Psoas muscle (tissue), 8 donors: ENCODE results near the gene SNRNP25. TPM values are rescaled to one million over a fixed set of nuclear protein-coding genes. Genes with fewer than 3 reads are reported as not detected.
A peak's percentile ranks its signal among the peaks of the same experiment; 100 is the strongest.
"Not testable (repeated sequence)": the region's sequence is repeated elsewhere in the genome, so short reads cannot be mapped to it uniquely, and the experiment has no call there.

Source experiments
- ATAC-seq, 4 donors: fragments of 200-7000 bp; cut with Tn5 transposase; one replicate each; pipeline ENCODE4 v1.9.1; 2020; ENCODE audit warnings: moderate library complexity in 3 of 4, mild to moderate bottlenecking in 2 of 4
- DNase-seq, 2 donors: peaks; one replicate each; pipeline ENCODE4 v3.0.0-alpha.2; 2020
- H3K27ac ChIP-seq: fragments of 200-600 bp; one replicate; pipeline ENCODE4 v1.8.0; 2022
- H3K27me3 ChIP-seq, 3 donors: fragments of 200-600 bp in 1 of 3; one replicate each; pipeline versions ENCODE4 v1.6.1 to v1.8.0; 2013 to 2022; ENCODE audit warnings: low read length in 2 of 3, mild to moderate bottlenecking in 2 of 3, moderate library complexity in 1 of 3; ENCODE audit not compliant: insufficient read depth in 3 of 3
- H3K36me3 ChIP-seq, 2 donors: fragments of 200-600 bp in 1 of 2; one replicate each; pipeline versions ENCODE4 v1.6.1 to v1.8.0; 2013 to 2022; ENCODE audit warnings: low read depth in 1 of 2, mild to moderate bottlenecking in 1 of 2, moderate library complexity in 1 of 2; ENCODE audit not compliant: insufficient read depth in 1 of 2
- H3K4me1 ChIP-seq: fragments of 200-600 bp; one replicate; pipeline ENCODE4 v1.8.0; 2022
- H3K4me3 ChIP-seq: fragments of 200-600 bp; one replicate; pipeline ENCODE4 v1.8.0; 2022; ENCODE audit warnings: mild to moderate bottlenecking
- H3K9me3 ChIP-seq: fragments of 200-600 bp; one replicate; pipeline ENCODE4 v1.8.0; 2022
- WGBS, 3 donors: extraction: QIAGEN DNeasy Blood & Tissue Kit; methylation state at CpG; one replicate each; pipeline versions ENCODE4 v1.1.6 to v1.1.7; 2013; 5-methylcytosine and 5-hydroxymethylcytosine counted together
- intact Hi-C, 2 donors: fragments of 100-400 bp; cut with DNase I; formaldehyde crosslinking; loops; one replicate each; pipeline versions ENCODE4 v1.11.0 to v1.14.2; 2022
- polyA plus RNA-seq, 3 donors: library from polyadenylated mRNA; stranded (reverse); fragments of 200-250 nt; gene quantifications; one replicate each; pipeline ENCODE4 v1.2.3, GENCODE V29; 2013
- total RNA-seq, 4 donors: library from RNA; stranded (reverse); fragmentation: NEBNext Ultra II Directional in 2 of 4; extraction: Animal tissue kit (Norgen Biotek cat#: 25700) in 2 of 4; gene quantifications; one replicate each; pipeline versions ENCODE4 v1.2.1 to v1.2.4, GENCODE V29; 2021 to 2023
- TF ChIP-seq, protein P1 (sequence below): fragments of 200-600 bp; IDR thresholded peaks from one replicate; pipeline ENCODE4 v1.8.0; 2022; ENCODE audit warnings: antibody characterized with exemption
- donor health status: healthy with polysubstance abuse.
- donor health status: DM: no; HTN: no; CAD: no; lungs with moderate emphysema.
- donor health status: Bipolar disorder and iron deficiency.
- donor health status: healthy.
- donor health status: DM: yes; HTN: yes; CAD: no.
- donor health status: DM: no; HTN: no; CAD: no.
- donor health status: DM: no; HTN: no; CAD: no.
- donor health status: DM: yes; HTN: yes; CAD: no.

SNRNP25 gene
- total and polyA plus RNA-seq, 7 donors, result 40.0 to 82.2 (median 62.0) TPM

DNA sequence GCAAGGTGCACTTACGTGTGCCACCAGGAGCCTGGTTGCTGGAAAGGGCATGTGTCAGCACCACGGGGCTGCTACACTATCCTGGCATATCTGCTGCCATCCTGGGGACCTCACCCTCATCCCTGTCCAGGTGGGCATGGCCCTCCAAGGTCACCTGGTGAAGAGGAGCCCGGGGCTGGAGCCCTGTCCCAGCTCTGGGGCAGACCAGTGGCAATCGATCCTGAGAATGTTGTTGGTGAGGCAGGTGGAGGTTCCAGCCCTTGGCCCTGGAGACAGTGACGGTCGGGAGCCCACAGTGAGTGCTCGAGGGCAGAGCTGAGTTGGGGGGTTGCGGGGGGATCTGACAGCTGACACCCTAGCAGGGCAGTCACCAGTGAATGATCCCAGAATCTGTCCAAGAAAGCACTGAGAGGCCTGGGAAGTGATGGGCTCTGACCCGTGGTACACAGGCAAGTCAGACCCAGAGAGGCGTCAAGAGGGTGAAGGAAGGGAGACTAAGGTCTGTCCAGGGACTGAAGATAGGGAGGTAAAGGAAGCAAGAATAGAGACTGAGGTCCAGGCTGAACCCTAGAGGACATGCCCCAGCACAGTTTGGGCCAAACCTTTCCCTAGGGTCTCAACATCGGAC lies 17.8 kb upstream of the SNRNP25 start:
- H3K27me3 ChIP-seq, result no peaks in the 10 kb centered on the region
- TF ChIP-seq, protein P1, sequence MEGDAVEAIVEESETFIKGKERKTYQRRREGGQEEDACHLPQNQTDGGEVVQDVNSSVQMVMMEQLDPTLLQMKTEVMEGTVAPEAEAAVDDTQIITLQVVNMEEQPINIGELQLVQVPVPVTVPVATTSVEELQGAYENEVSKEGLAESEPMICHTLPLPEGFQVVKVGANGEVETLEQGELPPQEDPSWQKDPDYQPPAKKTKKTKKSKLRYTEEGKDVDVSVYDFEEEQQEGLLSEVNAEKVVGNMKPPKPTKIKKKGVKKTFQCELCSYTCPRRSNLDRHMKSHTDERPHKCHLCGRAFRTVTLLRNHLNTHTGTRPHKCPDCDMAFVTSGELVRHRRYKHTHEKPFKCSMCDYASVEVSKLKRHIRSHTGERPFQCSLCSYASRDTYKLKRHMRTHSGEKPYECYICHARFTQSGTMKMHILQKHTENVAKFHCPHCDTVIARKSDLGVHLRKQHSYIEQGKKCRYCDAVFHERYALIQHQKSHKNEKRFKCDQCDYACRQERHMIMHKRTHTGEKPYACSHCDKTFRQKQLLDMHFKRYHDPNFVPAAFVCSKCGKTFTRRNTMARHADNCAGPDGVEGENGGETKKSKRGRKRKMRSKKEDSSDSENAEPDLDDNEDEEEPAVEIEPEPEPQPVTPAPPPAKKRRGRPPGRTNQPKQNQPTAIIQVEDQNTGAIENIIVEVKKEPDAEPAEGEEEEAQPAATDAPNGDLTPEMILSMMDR, result no peak
- ATAC-seq, result no peak
- no peaks in the 10 kb centered on the region for H3K36me3 ChIP-seq
- intact Hi-C loops, result no loop called here
- H3K27ac ChIP-seq, result no peak overlapping the region
- no peak overlapping the region for H3K4me3 ChIP-seq
- no peak for DNase-seq
- no peaks in the 10 kb centered on the region for H3K4me1 ChIP-seq
- WGBS, 3 donors, result 78 to 88% (median 82%) methylated on average over 10 to 11 of the region's 11 CpGs
- H3K9me3 ChIP-seq, result no peaks in the 10 kb centered on the region

GRCh38 chr16:36336-36984 lies 17.2 kb upstream of the SNRNP25 start:
- no peak for ATAC-seq
- peak in 1 of 2 donors; percentile 32 for DNase-seq
- Histone ChIP-seq H3K27me3 (no peaks in the 10 kb centered on the region), H3K9me3 (no peaks in the 10 kb centered on the region), H3K4me3 (no peak overlapping the region), H3K36me3 (no peaks in the 10 kb centered on the region), H3K4me1 (no peaks in the 10 kb centered on the region), H3K27ac (no peak overlapping the region)
- intact Hi-C loops, result no loop called here
- TF ChIP-seq, protein P1, result no peak
- WGBS, 3 donors, result 89 to 91% (median 90%) methylated on average over 14 to 15 of the region's 15 CpGs

GRCh38 chr16:37511-37910 lies 16.1 kb upstream of the SNRNP25 start:
- ATAC-seq (no peak), DNase-seq (no peak)
- TF ChIP-seq, protein P1, result no peak
- no peak overlapping the region for H3K4me3 ChIP-seq
- H3K27ac ChIP-seq, result no peak overlapping the region
- no peaks in the 10 kb centered on the region for H3K9me3 ChIP-seq
- 93 to 97% (median 96%) methylated on average over 5 of the region's 5 CpGs for WGBS, 3 donors
- no peaks in the 10 kb centered on the region for H3K36me3 ChIP-seq
- H3K4me1 ChIP-seq, result no peaks in the 10 kb centered on the region
- intact Hi-C loops, result no loop called here
- H3K27me3 ChIP-seq, result no peaks in the 10 kb centered on the region

DNA sequence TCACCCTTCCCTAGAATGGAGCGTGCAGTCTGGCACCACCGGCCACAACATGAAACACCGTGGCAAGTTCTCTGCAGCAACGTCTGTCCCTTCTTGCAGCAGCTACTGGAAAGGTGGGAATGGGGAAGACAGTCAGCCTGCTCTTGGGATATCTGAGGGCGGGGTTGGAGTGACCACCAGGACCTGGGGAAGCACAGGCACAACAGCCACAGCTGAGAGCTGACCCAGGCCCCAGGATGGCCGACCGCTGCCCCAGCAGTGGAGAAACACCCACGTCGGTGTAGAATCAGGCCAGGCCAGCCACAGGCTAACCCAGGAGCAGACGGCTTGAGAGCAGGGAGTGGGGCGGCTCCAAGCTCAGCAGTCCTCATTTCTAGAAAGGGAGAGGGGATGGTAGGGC lies 15.4 kb upstream of the SNRNP25 start:
- H3K4me1 ChIP-seq, H3K9me3 ChIP-seq, DNase-seq, H3K36me3 ChIP-seq, intact Hi-C loops, H3K27me3 ChIP-seq, H3K4me3 ChIP-seq, ATAC-seq, H3K27ac ChIP-seq: not testable (repeated sequence)
- WGBS, 3 donors, result 77 to 92% (median 90%) methylated on average over 10 to 11 of the region's 11 CpGs

DNA sequence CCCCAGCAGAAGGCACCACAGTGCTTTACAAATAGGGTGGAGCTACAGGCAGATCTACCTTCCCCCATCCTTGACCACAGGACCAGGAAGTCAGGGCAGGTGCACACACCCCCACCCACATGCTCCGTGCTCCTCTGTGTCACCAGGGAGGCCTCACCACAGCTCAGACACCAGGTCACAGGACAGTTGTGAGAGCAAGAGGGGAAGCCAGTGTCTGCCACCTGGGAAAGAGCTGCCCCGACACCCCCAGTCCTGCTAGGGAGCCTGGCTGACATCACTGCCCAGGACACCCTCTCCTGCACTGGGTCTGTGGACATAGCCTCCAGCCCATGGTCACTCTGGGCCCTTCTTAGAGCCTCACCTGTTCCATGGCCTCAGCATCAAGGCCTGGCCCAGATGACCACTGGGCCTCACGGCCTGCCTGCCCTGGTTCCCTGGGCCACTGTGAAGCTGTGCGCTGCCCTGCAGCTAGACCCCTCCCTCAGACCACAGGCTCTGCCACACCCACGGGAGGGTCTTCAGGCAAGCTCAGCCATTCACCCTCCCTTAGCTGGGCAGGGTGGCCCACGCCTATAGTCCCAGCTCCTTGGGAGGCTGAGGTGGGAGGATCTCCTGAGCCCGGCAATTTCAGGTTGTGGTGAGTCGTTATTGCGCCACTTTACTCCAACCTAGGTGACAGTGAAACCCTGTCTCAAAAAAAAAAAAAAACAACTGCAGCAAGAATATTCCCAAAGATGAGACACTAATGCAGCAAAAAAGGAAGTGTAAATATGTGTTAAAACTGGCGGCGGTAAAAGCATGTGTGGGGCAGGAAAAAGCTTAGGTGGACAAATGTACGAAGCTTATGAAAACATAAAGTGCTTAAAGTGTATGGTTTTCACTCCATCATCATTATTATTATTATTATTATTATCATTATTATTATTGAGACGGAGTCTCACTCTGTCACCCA lies 14.4 kb upstream of the SNRNP25 start:
- ATAC-seq, result no peak
- DNase-seq, result no peak
- no peaks in the 10 kb centered on the region for H3K9me3 ChIP-seq
- no peaks in the 10 kb centered on the region for H3K4me1 ChIP-seq
- WGBS, 3 donors, result 88 to 90% (median 88%) methylated on average over 11 to 13 of the region's 13 CpGs
- H3K27me3 ChIP-seq, result no peaks in the 10 kb centered on the region
- peaks cover 0 to 6% of the 10 kb centered on the region in 2 donors for H3K36me3 ChIP-seq
- no peak overlapping the region for H3K27ac ChIP-seq
- intact Hi-C loops, result no loop called here
- H3K4me3 ChIP-seq, result no peak overlapping the region
- TF ChIP-seq, protein P1, result no peak
